OCI-LY1 (cell line): ENCODE results near the gene IL16.

Experiments
- CTCF ChIP-seq: fragments of 200-600 bp; sonication (generic), shearing (Covaris generic); IDR thresholded peaks from 2 replicates; pipeline ENCODE4 v1.5.1; 2017; ENCODE audit warnings: mild to moderate bottlenecking, antibody characterized with exemption, low read length, moderate library complexity, mixed read lengths
- EZH2 ChIP-seq: fragments of 200-600 bp; sonication (generic), shearing (Covaris generic); IDR thresholded peaks from 2 replicates; pipeline ENCODE4 v1.8.0; 2017; ENCODE audit warnings: borderline replicate concordance, mixed run types, mild to moderate bottlenecking, antibody characterized with exemption, low read length, moderate library complexity, mixed read lengths

- TF ChIP-seq CTCF = no peak
- TF ChIP-seq EZH2 = no peak
These were observed 31.0 kb downstream of the IL16 start for GRCh38 chr15:81227716-81228115.
